ENCODE data around the gene SNRNP200.

DNA sequence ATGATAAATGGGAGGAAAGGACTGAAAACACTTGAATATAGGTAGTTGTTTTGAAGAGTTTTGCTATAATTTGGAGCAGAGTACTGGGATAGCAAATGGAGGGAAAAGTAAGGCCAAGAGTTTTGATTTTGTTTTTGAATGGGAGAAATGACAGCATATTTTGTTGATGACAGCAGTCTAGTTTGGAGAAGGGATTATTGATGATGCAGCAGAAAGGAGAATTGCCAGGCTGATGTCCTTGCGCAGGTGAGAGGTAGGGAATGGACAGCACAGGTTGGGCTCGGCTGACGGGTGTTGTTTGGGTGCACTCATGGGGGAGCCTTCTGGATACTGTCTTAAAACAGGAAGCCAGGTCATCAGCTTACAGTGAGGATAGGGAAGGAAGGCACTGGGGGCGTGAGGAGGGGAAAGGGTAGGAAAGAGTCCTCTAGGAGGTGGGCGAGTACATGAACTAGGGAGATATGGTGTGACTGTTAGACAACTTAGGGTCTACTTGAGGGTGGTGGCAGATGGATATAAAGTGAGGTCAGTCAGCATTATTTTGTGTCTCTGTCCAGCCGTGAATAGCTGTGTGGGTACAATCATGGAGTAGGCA lies 40.6 kb upstream of the SNRNP200 start:
- TF ChIP-seq, protein P1, sequence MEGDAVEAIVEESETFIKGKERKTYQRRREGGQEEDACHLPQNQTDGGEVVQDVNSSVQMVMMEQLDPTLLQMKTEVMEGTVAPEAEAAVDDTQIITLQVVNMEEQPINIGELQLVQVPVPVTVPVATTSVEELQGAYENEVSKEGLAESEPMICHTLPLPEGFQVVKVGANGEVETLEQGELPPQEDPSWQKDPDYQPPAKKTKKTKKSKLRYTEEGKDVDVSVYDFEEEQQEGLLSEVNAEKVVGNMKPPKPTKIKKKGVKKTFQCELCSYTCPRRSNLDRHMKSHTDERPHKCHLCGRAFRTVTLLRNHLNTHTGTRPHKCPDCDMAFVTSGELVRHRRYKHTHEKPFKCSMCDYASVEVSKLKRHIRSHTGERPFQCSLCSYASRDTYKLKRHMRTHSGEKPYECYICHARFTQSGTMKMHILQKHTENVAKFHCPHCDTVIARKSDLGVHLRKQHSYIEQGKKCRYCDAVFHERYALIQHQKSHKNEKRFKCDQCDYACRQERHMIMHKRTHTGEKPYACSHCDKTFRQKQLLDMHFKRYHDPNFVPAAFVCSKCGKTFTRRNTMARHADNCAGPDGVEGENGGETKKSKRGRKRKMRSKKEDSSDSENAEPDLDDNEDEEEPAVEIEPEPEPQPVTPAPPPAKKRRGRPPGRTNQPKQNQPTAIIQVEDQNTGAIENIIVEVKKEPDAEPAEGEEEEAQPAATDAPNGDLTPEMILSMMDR (IDR thresholded peaks at IDR 0.05), result no peak
- TF ChIP-seq EP300 (IDR thresholded peaks at IDR 0.05) (no peak), POLR2A (IDR thresholded peaks at IDR 0.05) (no peak)
